HepG2 (cell line): ENCODE data around the gene ANKRD44. TPM values are rescaled to one million over a fixed set of nuclear protein-coding genes. Genes with fewer than 3 reads are reported as not detected.

ENCODE experiments used
- DPF2 ChIP-seq: sonication (generic); formaldehyde crosslinking; IDR thresholded peaks from 2 replicates; pipeline ENCODE4 v1.4.0; 2020; ENCODE audit warnings: mild to moderate bottlenecking, low read depth, missing genetic modification reagents, borderline replicate concordance
- FOXJ3 ChIP-seq: sonication (generic); formaldehyde crosslinking; IDR thresholded peaks from 2 replicates; pipeline ENCODE4 v1.4.0; 2020; ENCODE audit warnings: missing genetic modification reagents, mild to moderate bottlenecking, borderline replicate concordance
- HIVEP1 ChIP-seq: sonication (generic); formaldehyde crosslinking; IDR thresholded peaks from 2 replicates; pipeline ENCODE4 v1.4.0; 2020; ENCODE audit warnings: mild to moderate bottlenecking, missing genetic modification reagents
- MAF1 ChIP-seq: sonication (generic); formaldehyde crosslinking; IDR thresholded peaks from 2 replicates; pipeline ENCODE4 v1.5.0; 2020; ENCODE audit warnings: missing genetic modification reagents, borderline replicate concordance
- MED13 ChIP-seq: sonication (generic); formaldehyde crosslinking; IDR thresholded peaks from 2 replicates; pipeline ENCODE4 v1.5.0; 2020; ENCODE audit warnings: missing genetic modification reagents
- MIER2 ChIP-seq: IDR thresholded peaks from 2 replicates; pipeline ENCODE4 v1.6.1; 2016; ENCODE audit warnings: missing biosample characterization, missing genetic modification reagents
- NCOR1 ChIP-seq: fragments of 200-600 bp; sonication (generic); IDR thresholded peaks from 2 replicates; pipeline ENCODE4 v1.7.0; 2017; ENCODE audit warnings: antibody characterized with exemption, low read length, borderline replicate concordance
- PAX8 ChIP-seq: sonication (generic); formaldehyde crosslinking; IDR thresholded peaks from 2 replicates; pipeline ENCODE4 v1.8.0; 2022; ENCODE audit warnings: mild to moderate bottlenecking, missing genetic modification reagents, borderline replicate concordance
- RXRA ChIP-seq: sonication (generic); formaldehyde crosslinking; IDR thresholded peaks from 2 replicates; pipeline ENCODE4 v1.5.1; 2020; ENCODE audit warnings: missing genetic modification reagents
- SOX6 ChIP-seq, 2 experiments: fragments of 450-650 bp in 1 of 2; sonication (generic) in 1 of 2; formaldehyde crosslinking in 1 of 2; IDR thresholded peaks; 2 replicates each; pipeline versions ENCODE4 v1.4.0 to v1.6.1; 2017 to 2020; ENCODE audit warnings: antibody characterized with exemption in 1 of 2, mild to moderate bottlenecking in 1 of 2, missing genetic modification reagents in 1 of 2
- SSRP1 ChIP-seq: IDR thresholded peaks from 2 replicates; pipeline ENCODE4 v1.6.1; 2016; ENCODE audit warnings: control low read depth
- WIZ ChIP-seq: sonication (generic); formaldehyde crosslinking; IDR thresholded peaks from 2 replicates; pipeline ENCODE4 v1.5.1; 2020; ENCODE audit warnings: mild to moderate bottlenecking, missing genetic modification reagents
- ZNF101 ChIP-seq: sonication (generic); formaldehyde crosslinking; IDR thresholded peaks from 2 replicates; pipeline ENCODE4 v1.4.0; 2020; ENCODE audit warnings: mild to moderate bottlenecking, low read depth, missing genetic modification reagents, borderline replicate concordance
- ZNF430 ChIP-seq: sonication (generic); formaldehyde crosslinking; IDR thresholded peaks from 2 replicates; pipeline ENCODE4 v1.9.0; 2021; ENCODE audit warnings: mild to moderate bottlenecking, missing genetic modification reagents
- ZNF44 ChIP-seq: sonication (generic); formaldehyde crosslinking; IDR thresholded peaks from 2 replicates; pipeline ENCODE4 v1.5.1; 2020; ENCODE audit warnings: mild to moderate bottlenecking, missing genetic modification reagents
- ZNF557 ChIP-seq: sonication (generic); formaldehyde crosslinking; IDR thresholded peaks from 2 replicates; pipeline ENCODE4 v1.4.0; 2020; ENCODE audit warnings: missing genetic modification reagents
- ZNF607 ChIP-seq: sonication (generic); formaldehyde crosslinking; IDR thresholded peaks from 2 replicates; pipeline ENCODE4 v1.5.1; 2020; ENCODE audit warnings: missing genetic modification reagents, mild to moderate bottlenecking, borderline replicate concordance
- ZNF652 ChIP-seq: IDR thresholded peaks from 2 replicates; pipeline ENCODE4 v1.6.1; 2016; ENCODE audit warnings: low read depth, borderline replicate concordance
- ZNF777 ChIP-seq: sonication (generic); formaldehyde crosslinking; IDR thresholded peaks from 2 replicates; pipeline ENCODE4 v1.4.0; 2020; ENCODE audit warnings: missing genetic modification reagents
- ZNF780A ChIP-seq: sonication (generic); formaldehyde crosslinking; IDR thresholded peaks from 2 replicates; pipeline ENCODE4 v1.8.0; 2022; ENCODE audit warnings: mild to moderate bottlenecking, missing genetic modification reagents, moderate library complexity
- ZNF883 ChIP-seq: sonication (generic); formaldehyde crosslinking; IDR thresholded peaks from 2 replicates; pipeline ENCODE4 v1.5.1; 2020; ENCODE audit warnings: mild to moderate bottlenecking, missing genetic modification reagents; ENCODE audit errors: not compliant biosample characterization
- polyA plus RNA-seq, 8 experiments: library from polyadenylated mRNA; depleted of rRNA in 3 of 8; stranded (reverse) in 7 of 8; unstranded in 1 of 8; fragments of >200 nt; fragmentation: Illumina TruSeq in 4 of 8; extraction: Trizol in 4 of 8; gene quantifications; 2 replicates each; pipeline versions ENCODE4 v1.2.1 to v1.2.3, GENCODE V29; 2011 to 2016; ENCODE audit warnings: low read depth in 4 of 8, missing spikeins in 1 of 8, mixed read lengths in 1 of 8; ENCODE audit not compliant: insufficient read depth in 1 of 8
- total RNA-seq, 5 experiments: library from RNA; depleted of rRNA; stranded (reverse); fragments of >200 nt; fragmentation: Illumina TruSeq; extraction: Trizol; gene quantifications; 2 replicates each; pipeline ENCODE4 v1.2.3, GENCODE V29; 2016; ENCODE audit warnings: low read depth in 1 of 5
- TF ChIP-seq, protein P1 (sequence below): sonication (generic); formaldehyde crosslinking; IDR thresholded peaks from 2 replicates; pipeline ENCODE4 v1.4.0; 2020; ENCODE audit warnings: missing genetic modification reagents, mild to moderate bottlenecking, borderline replicate concordance
- TF ChIP-seq, protein P2 (sequence below): sonication (generic); formaldehyde crosslinking; conservative IDR thresholded peaks from 2 replicates; pipeline ENCODE4 v1.8.0; 2022; ENCODE audit warnings: mild to moderate bottlenecking, moderate library complexity, missing genetic modification reagents
- TF ChIP-seq, protein P3 (sequence below): sonication (generic); formaldehyde crosslinking; IDR thresholded peaks from 2 replicates; pipeline ENCODE4 v1.8.1; 2023; ENCODE audit warnings: missing genetic modification reagents, inconsistent platforms, borderline replicate concordance
- TF ChIP-seq, protein P4 (sequence below): sonication (generic); formaldehyde crosslinking; IDR thresholded peaks from 2 replicates; pipeline ENCODE4 v1.5.0; 2020; ENCODE audit warnings: missing genetic modification reagents
- TF ChIP-seq, protein P5 (sequence below): IDR thresholded peaks from 2 replicates; pipeline ENCODE4 v1.6.1; 2012; ENCODE audit warnings: inconsistent platforms

Gene ANKRD44
- total and polyA plus RNA-seq, 2 of the 13 experiments (the other 11 are each of a cell fraction or from before 2014, with no cell fraction given), result 0.04 to 0.11 TPM

DNA sequence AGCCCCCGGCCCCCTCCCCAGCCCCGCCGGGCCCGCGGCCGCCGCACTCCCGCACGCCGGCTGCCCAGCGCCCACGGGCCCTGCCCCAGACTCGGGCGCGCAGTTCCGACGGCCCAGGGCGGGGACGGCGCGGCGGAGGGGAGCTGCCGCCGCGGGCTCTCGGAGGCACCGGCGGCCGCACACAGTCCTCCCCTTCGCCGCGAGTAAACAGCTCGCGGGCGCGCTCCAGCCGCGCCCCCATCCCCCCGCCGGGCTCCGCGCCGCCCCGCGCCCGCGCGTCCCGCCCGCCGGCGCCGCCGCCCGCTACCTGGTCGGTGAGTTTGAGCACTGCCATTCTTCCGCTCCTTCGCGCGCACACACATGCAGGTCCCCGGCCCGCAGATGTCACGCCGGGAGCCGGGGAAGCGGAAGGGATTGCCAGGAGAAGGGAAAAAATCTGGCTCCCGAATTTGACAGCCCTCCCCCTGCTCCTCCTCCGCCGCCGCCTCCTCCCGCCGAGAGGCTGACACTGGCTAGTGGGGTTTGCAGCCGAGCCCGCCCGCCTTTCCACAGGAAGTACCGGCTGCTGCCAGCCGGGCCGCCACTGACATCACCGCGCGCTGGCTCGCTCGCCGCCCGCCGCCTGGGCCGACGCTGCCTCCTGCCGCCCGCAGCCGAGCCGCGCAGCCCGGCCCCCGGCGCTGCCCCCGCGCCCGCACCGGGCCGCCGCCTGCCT, at the start of gene ANKRD44 (continued):
- TF ChIP-seq ZNF883 (no peak), MED13 (CRISPR knock-in tag) (no peak), WIZ (CRISPR knock-in tag) (no peak), HIVEP1 (CRISPR knock-in tag) (no peak), SSRP1 (no peak), MIER2 (CRISPR knock-in tag) (no peak), ZNF780A (CRISPR knock-in tag) (no peak), RXRA (no peak), PAX8 (0 out of 2 replicates have a peak, but pooled peaks have one; percentile 55), ZNF430 (CRISPR knock-in tag) (no peak), ZNF44 (CRISPR knock-in tag) (no peak), FOXJ3 (CRISPR knock-in tag) (no peak), ZNF652 (CRISPR knock-in tag) (no peak), NCOR1 (no peak), SOX6 (IDR thresholded peaks at IDR 0.05) (no peak), SOX6 (CRISPR knock-in tag; IDR thresholded peaks at IDR 0.05) (no peak), ZNF101 (no peak), MAF1 (CRISPR knock-in tag) (no peak), ZNF607 (CRISPR knock-in tag) (no peak), ZNF557 (CRISPR knock-in tag) (no peak), DPF2 (CRISPR knock-in tag) (no peak), ZNF777 (CRISPR knock-in tag) (peak; percentile 72)
- TF ChIP-seq, protein P1, sequence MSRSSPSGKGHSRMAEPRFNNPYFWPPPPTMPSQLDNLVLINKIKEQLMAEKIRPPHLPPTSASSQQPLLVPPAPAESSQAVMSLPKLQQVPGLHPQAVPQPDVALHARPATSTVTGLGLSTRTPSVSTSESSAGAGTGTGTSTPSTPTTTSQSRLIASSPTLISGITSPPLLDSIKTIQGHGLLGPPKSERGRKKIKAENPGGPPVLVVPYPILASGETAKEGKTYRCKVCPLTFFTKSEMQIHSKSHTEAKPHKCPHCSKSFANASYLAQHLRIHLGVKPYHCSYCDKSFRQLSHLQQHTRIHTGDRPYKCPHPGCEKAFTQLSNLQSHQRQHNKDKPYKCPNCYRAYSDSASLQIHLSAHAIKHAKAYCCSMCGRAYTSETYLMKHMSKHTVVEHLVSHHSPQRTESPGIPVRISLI (CRISPR knock-in tag), result no peak
- TF ChIP-seq, protein P2, sequence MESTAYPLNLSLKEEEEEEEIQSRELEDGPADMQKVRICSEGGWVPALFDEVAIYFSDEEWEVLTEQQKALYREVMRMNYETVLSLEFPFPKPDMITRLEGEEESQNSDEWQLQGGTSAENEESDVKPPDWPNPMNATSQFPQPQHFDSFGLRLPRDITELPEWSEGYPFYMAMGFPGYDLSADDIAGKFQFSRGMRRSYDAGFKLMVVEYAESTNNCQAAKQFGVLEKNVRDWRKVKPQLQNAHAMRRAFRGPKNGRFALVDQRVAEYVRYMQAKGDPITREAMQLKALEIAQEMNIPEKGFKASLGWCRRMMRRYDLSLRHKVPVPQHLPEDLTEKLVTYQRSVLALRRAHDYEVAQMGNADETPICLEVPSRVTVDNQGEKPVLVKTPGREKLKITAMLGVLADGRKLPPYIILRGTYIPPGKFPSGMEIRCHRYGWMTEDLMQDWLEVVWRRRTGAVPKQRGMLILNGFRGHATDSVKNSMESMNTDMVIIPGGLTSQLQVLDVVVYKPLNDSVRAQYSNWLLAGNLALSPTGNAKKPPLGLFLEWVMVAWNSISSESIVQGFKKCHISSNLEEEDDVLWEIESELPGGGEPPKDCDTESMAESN (CRISPR knock-in tag), result no peak
- TF ChIP-seq, protein P3, sequence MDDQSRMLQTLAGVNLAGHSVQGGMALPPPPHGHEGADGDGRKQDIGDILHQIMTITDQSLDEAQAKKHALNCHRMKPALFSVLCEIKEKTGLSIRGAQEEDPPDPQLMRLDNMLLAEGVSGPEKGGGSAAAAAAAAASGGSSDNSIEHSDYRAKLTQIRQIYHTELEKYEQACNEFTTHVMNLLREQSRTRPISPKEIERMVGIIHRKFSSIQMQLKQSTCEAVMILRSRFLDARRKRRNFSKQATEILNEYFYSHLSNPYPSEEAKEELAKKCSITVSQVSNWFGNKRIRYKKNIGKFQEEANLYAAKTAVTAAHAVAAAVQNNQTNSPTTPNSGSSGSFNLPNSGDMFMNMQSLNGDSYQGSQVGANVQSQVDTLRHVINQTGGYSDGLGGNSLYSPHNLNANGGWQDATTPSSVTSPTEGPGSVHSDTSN (CRISPR knock-in tag), result no peak
- TF ChIP-seq, protein P4, sequence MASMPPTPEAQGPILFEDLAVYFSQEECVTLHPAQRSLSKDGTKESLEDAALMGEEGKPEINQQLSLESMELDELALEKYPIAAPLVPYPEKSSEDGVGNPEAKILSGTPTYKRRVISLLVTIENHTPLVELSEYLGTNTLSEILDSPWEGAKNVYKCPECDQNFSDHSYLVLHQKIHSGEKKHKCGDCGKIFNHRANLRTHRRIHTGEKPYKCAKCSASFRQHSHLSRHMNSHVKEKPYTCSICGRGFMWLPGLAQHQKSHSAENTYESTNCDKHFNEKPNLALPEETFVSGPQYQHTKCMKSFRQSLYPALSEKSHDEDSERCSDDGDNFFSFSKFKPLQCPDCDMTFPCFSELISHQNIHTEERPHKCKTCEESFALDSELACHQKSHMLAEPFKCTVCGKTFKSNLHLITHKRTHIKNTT (CRISPR knock-in tag), result no peak
- TF ChIP-seq, protein P5, sequence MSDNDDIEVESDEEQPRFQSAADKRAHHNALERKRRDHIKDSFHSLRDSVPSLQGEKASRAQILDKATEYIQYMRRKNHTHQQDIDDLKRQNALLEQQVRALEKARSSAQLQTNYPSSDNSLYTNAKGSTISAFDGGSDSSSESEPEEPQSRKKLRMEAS, result peak; percentile 63
